Stimulated activated CD4-positive, alpha-beta T cell treated with anti-CD3 and anti-CD28 coated beads, TNF-alpha, amount 100 ng/mL, for 1 hour (primary cell): ENCODE data around the gene PSME4.
"Not testable (repeated sequence)": the region's sequence is repeated elsewhere in the genome, so short reads cannot be mapped to it uniquely, and the experiment has no call there.

Experiments
- DNase-seq, 3 donors: peaks; one replicate each; pipeline ENCODE4 v3.0.0-alpha.2; 2020; ENCODE audit warnings: low read depth in 3 of 3, low spot score in 1 of 3

The PSME4 gene

GRCh38 chr2:53843595-53843994, 127.2 kb downstream of the PSME4 start:
- no peak for DNase-seq

- no peak for DNase-seq
Measured at GRCh38 chr2:53842891-53843290, 127.9 kb downstream of the PSME4 start.

- DNase-seq: not testable (repeated sequence)
Measured at GRCh38 chr2:53841651-53842050, 129.1 kb downstream of the PSME4 start.

GRCh38 chr2:53840580-53840979, 130.2 kb downstream of the PSME4 start:
- DNase-seq: no peak

- DNase-seq: not testable (repeated sequence)
Measured at GRCh38 chr2:53829980-53830290, 140.9 kb downstream of the PSME4 start.

GRCh38 chr2:53829273-53829979, 141.4 kb downstream of the PSME4 start:
- DNase-seq: no peak

GRCh38 chr2:53828331-53828730, 142.5 kb downstream of the PSME4 start:
- DNase-seq: no peak

- DNase-seq: no peak
Measured at GRCh38 chr2:53827398-53828175, 143.2 kb downstream of the PSME4 start.

- DNase-seq: no peak
Measured at GRCh38 chr2:53826587-53827397, 144.0 kb downstream of the PSME4 start.

- DNase-seq: no peak
Measured at GRCh38 chr2:53826030-53826410, 144.8 kb downstream of the PSME4 start.

- DNase-seq: not testable (repeated sequence)
Measured at GRCh38 chr2:53823639-53824038, 147.2 kb downstream of the PSME4 start.

- DNase-seq: no peak
Measured at GRCh38 chr2:53821810-53822209, 149.0 kb downstream of the PSME4 start.

- no peak for DNase-seq
Measured at GRCh38 chr2:53820711-53821110, 150.1 kb downstream of the PSME4 start.

- DNase-seq: no peak
Measured at GRCh38 chr2:53820048-53820447, 150.7 kb downstream of the PSME4 start.

- DNase-seq: no peak
Measured at GRCh38 chr2:53819634-53820033, 151.2 kb downstream of the PSME4 start.

- DNase-seq: no peak
Measured at GRCh38 chr2:53818854-53819435, 151.8 kb downstream of the PSME4 start.
